ENCODE measurements around the gene ROBO2. TPM values are rescaled to one million over a fixed set of nuclear protein-coding genes. Genes with fewer than 3 reads are reported as not detected.

Gene ROBO2
- polyA plus RNA-seq, 2 of the 4 experiments (the other 2 are of a cell fraction): 0.04 TPM; not detected in 1

GRCh38 chr3:77147836-77148578 is 108.1 kb downstream of the ROBO2 start:
- CTCF ChIA-PET: no interaction called here
- Histone ChIP-seq H3K27ac (no peak overlapping the region), H3K4me1 (no peaks in the 10 kb centered on the region), H3K4me3 (no peak overlapping the region), H3K9me3 (no peaks in the 10 kb centered on the region), H3K4me2 (no peak overlapping the region)
- 29% methylated on average over 8 of the region's 8 CpGs for WGBS (ENCODE audit: missing lambda C conversion rate)
- ATAC-seq (no peak), DNase-seq (ENCODE audit: low read depth in 1 of 2, low spot score in 1 of 2) (no peak), FAIRE-seq (no peak)
- no peak for TF ChIP-seq EP300 (IDR thresholded peaks at IDR 0.05)
- no peak for TF ChIP-seq ZNF302 (CRISPR knock-in tag; IDR thresholded peaks at IDR 0.05)
- TF ChIP-seq EHF (CRISPR knock-in tag; IDR thresholded peaks at IDR 0.05): no peak
- TF ChIP-seq FOSL2 (IDR thresholded peaks at IDR 0.05): no peak
- TF ChIP-seq FOSL2 (CRISPR knock-in tag; IDR thresholded peaks at IDR 0.05): no peak
- TF ChIP-seq HOXB13 (CRISPR knock-in tag; IDR thresholded peaks at IDR 0.05; ENCODE audit: low read depth): no peak
- TF ChIP-seq JUN (IDR thresholded peaks at IDR 0.05): no peak
- TF ChIP-seq HOXA7 (CRISPR knock-in tag; IDR thresholded peaks at IDR 0.05): no peak
- no peak for TF ChIP-seq RCOR1 (IDR thresholded peaks at IDR 0.05; ENCODE audit: low read depth, low read length)
- no peak for TF ChIP-seq TP53 (CRISPR knock-in tag; IDR thresholded peaks at IDR 0.05)
- TF ChIP-seq RFX5 (IDR thresholded peaks at IDR 0.05): no peak
- TF ChIP-seq TFCP2L1 (CRISPR knock-in tag; IDR thresholded peaks at IDR 0.05): no peak
- TF ChIP-seq CHD2 (IDR thresholded peaks at IDR 0.05; ENCODE audit: low read length, partially characterized antibody): no peak
- TF ChIP-seq, protein P1, sequence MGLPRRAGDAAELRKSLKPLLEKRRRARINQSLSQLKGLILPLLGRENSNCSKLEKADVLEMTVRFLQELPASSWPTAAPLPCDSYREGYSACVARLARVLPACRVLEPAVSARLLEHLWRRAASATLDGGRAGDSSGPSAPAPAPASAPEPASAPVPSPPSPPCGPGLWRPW (IDR thresholded peaks at IDR 0.05): no peak
- no peak for TF ChIP-seq SREBF2 (IDR thresholded peaks at IDR 0.05)
- no peak for TF ChIP-seq GATA3 (IDR thresholded peaks at IDR 0.05; ENCODE audit: borderline replicate concordance)
- TF ChIP-seq ZSCAN20 (CRISPR knock-in tag; IDR thresholded peaks at IDR 0.05): no peak
- TF ChIP-seq MAX (IDR thresholded peaks at IDR 0.05): no peak
- TF ChIP-seq, protein P2, sequence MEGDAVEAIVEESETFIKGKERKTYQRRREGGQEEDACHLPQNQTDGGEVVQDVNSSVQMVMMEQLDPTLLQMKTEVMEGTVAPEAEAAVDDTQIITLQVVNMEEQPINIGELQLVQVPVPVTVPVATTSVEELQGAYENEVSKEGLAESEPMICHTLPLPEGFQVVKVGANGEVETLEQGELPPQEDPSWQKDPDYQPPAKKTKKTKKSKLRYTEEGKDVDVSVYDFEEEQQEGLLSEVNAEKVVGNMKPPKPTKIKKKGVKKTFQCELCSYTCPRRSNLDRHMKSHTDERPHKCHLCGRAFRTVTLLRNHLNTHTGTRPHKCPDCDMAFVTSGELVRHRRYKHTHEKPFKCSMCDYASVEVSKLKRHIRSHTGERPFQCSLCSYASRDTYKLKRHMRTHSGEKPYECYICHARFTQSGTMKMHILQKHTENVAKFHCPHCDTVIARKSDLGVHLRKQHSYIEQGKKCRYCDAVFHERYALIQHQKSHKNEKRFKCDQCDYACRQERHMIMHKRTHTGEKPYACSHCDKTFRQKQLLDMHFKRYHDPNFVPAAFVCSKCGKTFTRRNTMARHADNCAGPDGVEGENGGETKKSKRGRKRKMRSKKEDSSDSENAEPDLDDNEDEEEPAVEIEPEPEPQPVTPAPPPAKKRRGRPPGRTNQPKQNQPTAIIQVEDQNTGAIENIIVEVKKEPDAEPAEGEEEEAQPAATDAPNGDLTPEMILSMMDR (IDR thresholded peaks at IDR 0.05): no peak
- POLR2A ChIA-PET: no interaction called here

DNA sequence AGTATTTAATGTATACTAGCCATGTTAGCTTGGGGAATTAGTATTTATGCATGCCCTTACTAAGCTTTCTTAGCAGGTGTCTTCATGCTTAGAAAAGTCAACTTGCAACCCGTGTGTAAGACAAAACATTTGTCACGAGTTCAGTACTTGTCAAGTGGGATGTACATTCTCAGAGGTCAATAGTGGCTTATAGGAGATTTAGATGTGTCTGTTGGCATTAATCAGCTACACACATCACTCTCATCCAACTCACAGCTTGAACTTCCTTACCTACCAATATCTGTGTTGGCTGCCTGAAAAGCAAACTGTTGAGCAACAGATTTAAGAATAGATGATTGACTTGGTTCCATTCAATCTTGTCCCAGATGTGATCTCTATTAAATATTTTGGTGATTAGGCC is 109.5 kb downstream of the ROBO2 start:
- Histone ChIP-seq H3K9me3 (no peaks in the 10 kb centered on the region), H3K4me3 (no peak overlapping the region), H3K4me1 (no peaks in the 10 kb centered on the region), H3K27ac (no peak overlapping the region), H3K4me2 (no peak overlapping the region)
- WGBS (ENCODE audit: missing lambda C conversion rate): 5% methylated on average over 2 of the region's 2 CpGs
- ChIA-PET POLR2A (no interaction called here), CTCF (no interaction called here)
- TF ChIP-seq POLR2A (IDR thresholded peaks at IDR 0.05; ENCODE audit: low read length): no peak
- TF ChIP-seq EHMT2 (IDR thresholded peaks at IDR 0.05; ENCODE audit: low read depth): no peak
- TF ChIP-seq RAD21 (conservative IDR thresholded peaks at IDR 0.05 in 1 of 2, IDR thresholded peaks at IDR 0.05 in 1 of 2): no peak
- DNase-seq (ENCODE audit: low read depth in 1 of 2, low spot score in 1 of 2) (no peak), FAIRE-seq (no peak), ATAC-seq (no peak)

GRCh38 chr3:77150028-77150427 is 110.1 kb downstream of the ROBO2 start:
- TF ChIP-seq ESRRA (IDR thresholded peaks at IDR 0.05; ENCODE audit: borderline replicate concordance, low read length) (no peak), KDM1A (IDR thresholded peaks at IDR 0.05; ENCODE audit: low read depth) (no peak), FOSL2 (IDR thresholded peaks at IDR 0.05) (no peak), FOSL2 (CRISPR knock-in tag; IDR thresholded peaks at IDR 0.05) (no peak), SMC3 (IDR thresholded peaks at IDR 0.05) (no peak), MYC (IDR thresholded peaks at IDR 0.05; ENCODE audit: borderline replicate concordance, low read length) (no peak), NR3C1 (IDR thresholded peaks at IDR 0.05) (no peak), RAD21 (conservative IDR thresholded peaks at IDR 0.05 in 1 of 2, IDR thresholded peaks at IDR 0.05 in 1 of 2) (no peak)
- DNase-seq (ENCODE audit: low read depth in 1 of 2, low spot score in 1 of 2) (no peak), FAIRE-seq (no peak), ATAC-seq (no peak)
- Histone ChIP-seq H3K4me1 (no peaks in the 10 kb centered on the region), H3K9me3 (no peaks in the 10 kb centered on the region), H3K4me2 (no peak overlapping the region), H3K27ac (no peak overlapping the region), H3K4me3 (no peak overlapping the region)
- ChIA-PET POLR2A (no interaction called here), CTCF (no interaction called here)
- WGBS (ENCODE audit: missing lambda C conversion rate): 22% methylated on average over 7 of the region's 7 CpGs
